ENCODE results near the gene TP53TG3F.
"Not testable (repeated sequence)": the region's sequence is repeated elsewhere in the genome, so short reads cannot be mapped to it uniquely, and the experiment has no call there.

Gene TP53TG3F, protein sequence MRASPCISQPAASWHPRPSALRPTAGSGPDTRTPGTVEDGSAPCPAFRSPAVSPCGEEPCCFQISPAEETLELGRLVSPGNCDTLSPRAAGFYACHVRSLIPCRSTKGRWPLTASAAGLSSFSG

DNA sequence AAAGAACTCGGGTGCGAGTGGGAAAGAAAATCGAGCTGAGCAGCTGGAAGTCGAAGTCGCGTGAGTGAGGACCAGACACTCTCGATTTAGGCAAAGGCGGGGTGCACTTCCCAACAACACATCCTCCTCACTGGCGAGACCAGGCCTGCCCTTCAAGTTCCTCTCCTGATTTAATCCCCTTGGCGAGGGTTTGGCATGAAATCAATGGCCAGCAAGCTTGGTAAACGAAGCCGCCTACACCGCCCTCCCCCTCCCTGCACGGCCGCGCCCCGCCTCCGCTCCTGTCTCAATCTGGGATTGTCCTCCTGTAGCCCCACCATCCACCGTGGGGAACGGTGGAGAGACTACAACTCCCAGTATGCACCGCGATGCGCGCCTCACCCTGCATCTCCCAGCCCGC lies at the start of gene TP53TG3F:
Gene TP53TG3F (plus strand): TSS at position 301 of the 400 bp plus-strand sequence. CDS start 68 bp downstream, at position 369.
- DNase-seq (ENCODE audit: low spot score), result not testable (repeated sequence)

DNA sequence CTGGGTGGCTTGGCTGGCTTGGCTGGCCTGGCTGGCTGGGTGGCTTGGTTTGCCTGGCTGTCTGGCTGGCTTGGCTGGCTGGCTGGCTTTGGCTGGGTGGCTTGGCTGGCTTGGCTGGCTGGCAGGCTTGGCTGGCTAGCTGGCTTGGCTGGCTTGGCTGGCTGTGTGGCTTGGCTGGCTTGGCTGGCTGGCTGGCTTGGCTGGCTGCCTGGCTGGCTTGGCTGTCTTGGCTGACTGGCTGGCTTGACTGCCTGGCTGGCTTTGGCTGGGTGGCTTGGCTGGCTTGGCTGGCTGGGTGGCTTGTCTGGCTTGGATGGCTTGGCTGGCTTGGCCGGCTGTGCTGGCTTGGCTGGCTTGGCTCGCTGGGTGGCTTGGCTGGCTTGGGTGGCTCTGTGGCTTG lies 32.2 kb downstream of the TP53TG3F start:
- DNase-seq (ENCODE audit: low spot score), result not testable (repeated sequence)

DNA sequence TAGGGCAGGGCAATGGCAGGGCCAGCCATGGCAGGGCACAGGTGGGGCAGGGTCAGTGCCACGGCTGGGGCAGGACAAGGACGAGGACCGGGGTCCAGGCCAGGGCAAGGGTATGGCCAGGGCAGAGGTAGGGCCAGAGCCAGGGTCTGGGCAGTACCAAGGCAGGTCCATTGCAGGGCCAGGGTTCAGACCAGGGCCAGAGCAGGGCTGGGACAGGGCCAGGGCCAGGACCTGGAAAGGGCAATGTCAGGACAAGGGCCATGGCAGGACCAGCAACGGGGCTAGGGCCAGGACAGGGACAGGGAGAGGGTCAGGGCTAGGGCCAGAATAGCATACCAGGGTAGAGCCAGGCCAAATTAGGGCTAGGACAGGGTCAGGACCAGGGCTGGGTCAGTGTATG lies 47.8 kb downstream of the TP53TG3F start:
- not testable (repeated sequence) for DNase-seq (ENCODE audit: low spot score)

DNA sequence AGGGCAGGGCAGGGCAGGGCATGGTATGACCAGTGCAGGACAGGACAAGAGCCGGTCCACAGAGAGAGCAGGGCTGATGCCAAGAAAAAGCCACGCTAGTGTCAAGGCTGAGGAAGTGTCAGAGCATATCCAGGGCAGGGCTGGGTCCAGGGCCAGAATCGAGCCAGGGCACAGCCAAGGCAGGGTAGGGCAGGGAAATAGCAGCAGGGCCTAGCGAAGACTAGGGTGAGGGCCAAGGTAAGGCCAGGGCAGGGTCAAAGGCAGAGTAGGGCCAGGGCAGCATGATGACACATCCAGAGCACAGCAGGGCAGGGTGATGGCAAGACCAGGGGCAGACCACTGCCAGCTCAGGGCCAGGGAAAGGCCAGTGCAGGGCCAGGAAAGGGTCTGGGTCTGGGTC lies 49.7 kb downstream of the TP53TG3F start:
- not testable (repeated sequence) for DNase-seq (ENCODE audit: low spot score)

DNA sequence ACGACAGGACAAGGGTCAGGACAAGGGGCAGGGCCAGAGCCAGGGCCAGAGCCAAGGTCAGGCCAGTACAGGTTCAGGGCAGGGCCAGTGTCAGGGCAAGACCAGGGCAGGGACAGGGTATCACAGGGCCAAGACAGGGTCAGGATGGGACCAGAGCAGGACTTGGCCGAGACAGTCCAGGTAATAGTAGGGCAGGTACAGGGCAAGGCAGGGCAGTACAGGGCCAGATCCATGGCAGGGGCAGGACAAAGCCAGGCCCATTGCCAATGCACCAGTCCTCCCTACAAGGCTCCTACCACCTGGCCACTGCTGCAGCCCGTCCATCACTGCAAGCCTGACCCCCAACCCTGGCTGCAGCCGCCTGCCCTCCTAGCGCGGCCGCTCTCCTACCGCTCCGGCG lies 50.5 kb downstream of the TP53TG3F start:
- DNase-seq (ENCODE audit: low spot score), result not testable (repeated sequence)
